Naive thymus-derived CD4-positive, alpha-beta T cell (primary cell): ENCODE measurements around the gene TCHH. TPM values are rescaled to one million over a fixed set of nuclear protein-coding genes. Genes with fewer than 3 reads are reported as not detected.
A peak's percentile ranks its signal among the peaks of the same experiment; 100 is the strongest.

ENCODE experiments used
- ATAC-seq: fragments of 150-1000 bp; cut with Tn5 transposase; 2 replicates; pipeline ENCODE4 v1.10.0; 2021; ENCODE audit warnings: mild to moderate bottlenecking, moderate library complexity
- CTCF ChIA-PET: fragments of 350-600 bp; sonication (Branson Sonifier 250); formaldehyde crosslinking; loops from one replicate; lab custom pipeline; 2021; ENCODE audit warnings: antibody characterized with exemption; lab: Charles Lee
- POLR2A ChIA-PET: fragments of 350-600 bp; sonication (Branson Sonifier 250); formaldehyde crosslinking; loops from one replicate; lab custom pipeline; 2021; ENCODE audit warnings: antibody characterized with exemption, inconsistent platforms; lab: Charles Lee
- DNase-seq, 9 donors: peaks; one replicate each; pipeline versions ENCODE4 v3.0.0 to v3.0.0-alpha.2; 2020 to 2022; ENCODE audit warnings: mixed read lengths in 1 of 9
- H3K27ac ChIP-seq: one replicate; pipeline ENCODE4 v1.7.0; 2013; ENCODE audit warnings: mild to moderate bottlenecking, low read depth, low read length, moderate library complexity
- H3K27me3 ChIP-seq, 2 donors: one replicate each; pipeline ENCODE4 v1.7.0; 2013; ENCODE audit warnings: low read length in 2 of 2, mild to moderate bottlenecking in 2 of 2, moderate library complexity in 2 of 2; ENCODE audit not compliant: control insufficient read depth in 2 of 2, insufficient read depth in 2 of 2
- H3K36me3 ChIP-seq, 3 experiments: 1 replicate in 2 of 3; 2 replicates in 1 of 3; pipeline ENCODE4 v1.7.0; 2013; ENCODE audit warnings: low read length in 3 of 3, mild to moderate bottlenecking in 3 of 3, moderate library complexity in 1 of 3; ENCODE audit not compliant: insufficient read depth in 3 of 3, control insufficient read depth in 2 of 3
- H3K4me1 ChIP-seq, 2 donors: one replicate each; pipeline ENCODE4 v1.7.0; 2013; ENCODE audit warnings: low read length in 2 of 2, mild to moderate bottlenecking in 2 of 2, moderate library complexity in 1 of 2; ENCODE audit not compliant: control insufficient read depth in 2 of 2, insufficient read depth in 2 of 2
- H3K4me3 ChIP-seq: 2 replicates; pipeline ENCODE4 v1.7.0; 2013; ENCODE audit warnings: mild to moderate bottlenecking, low read length
- H3K9me3 ChIP-seq, 3 experiments: 1 replicate in 2 of 3; 2 replicates in 1 of 3; pipeline ENCODE4 v1.7.0; 2013; ENCODE audit warnings: low read length in 3 of 3; ENCODE audit not compliant: control insufficient read depth in 2 of 3
- H3K27ac Mint-ChIP-seq, 9 donors: one replicate each; pipeline ENCODE4 v1.8.0; 2020 to 2022; ENCODE audit warnings: mixed read lengths in 9 of 9, mild to moderate bottlenecking in 8 of 9, moderate library complexity in 5 of 9, inconsistent platforms in 2 of 9
- H3K27me3 Mint-ChIP-seq, 5 donors: one replicate each; pipeline ENCODE4 v1.8.0; 2021 to 2022; ENCODE audit warnings: mixed read lengths in 5 of 5, mild to moderate bottlenecking in 1 of 5
- H3K36me3 Mint-ChIP-seq, 5 donors: one replicate each; pipeline ENCODE4 v1.8.0; 2020 to 2022; ENCODE audit warnings: mixed read lengths in 5 of 5, mild to moderate bottlenecking in 3 of 5, inconsistent platforms in 1 of 5
- H3K4me1 Mint-ChIP-seq, 7 donors: one replicate each; pipeline ENCODE4 v1.8.0; 2020 to 2022; ENCODE audit warnings: mixed read lengths in 7 of 7, mild to moderate bottlenecking in 3 of 7, inconsistent platforms in 1 of 7
- H3K4me3 Mint-ChIP-seq, 10 donors: one replicate each; pipeline ENCODE4 v1.8.0; 2020 to 2022; ENCODE audit warnings: mild to moderate bottlenecking in 10 of 10, mixed read lengths in 10 of 10, moderate library complexity in 6 of 10, inconsistent platforms in 2 of 10
- H3K9me3 Mint-ChIP-seq, 11 donors: one replicate each; pipeline ENCODE4 v1.8.0; 2020 to 2022; ENCODE audit warnings: mixed read lengths in 11 of 11, mild to moderate bottlenecking in 4 of 11, inconsistent platforms in 1 of 11, moderate library complexity in 1 of 11
- intact Hi-C, 2 donors: fragments of 100-400 bp; cut with micrococcal nuclease; formaldehyde crosslinking; loops; one replicate each; pipeline ENCODE4 v1.15.1; 2023
- polyA plus RNA-seq, 2 donors: library from polyadenylated mRNA; unstranded; fragments of 300-500 nt; fragmentation: Illumina TruSeq; gene quantifications; one replicate each; pipeline ENCODE4 v1.2.3, GENCODE V29; 2021
- total RNA-seq, 6 experiments: library from RNA in 5 of 6; stranded (reverse) in 5 of 6; gene quantifications; 1 replicate in 5 of 6; 2 replicates in 1 of 6; pipeline ENCODE4 v1.2.3 and lab custom pipeline; 2021 to 2026

Gene TCHH
- total and polyA plus RNA-seq, 7 experiments from 2014 or later = 0.02 TPM; not detected in 6

DNA sequence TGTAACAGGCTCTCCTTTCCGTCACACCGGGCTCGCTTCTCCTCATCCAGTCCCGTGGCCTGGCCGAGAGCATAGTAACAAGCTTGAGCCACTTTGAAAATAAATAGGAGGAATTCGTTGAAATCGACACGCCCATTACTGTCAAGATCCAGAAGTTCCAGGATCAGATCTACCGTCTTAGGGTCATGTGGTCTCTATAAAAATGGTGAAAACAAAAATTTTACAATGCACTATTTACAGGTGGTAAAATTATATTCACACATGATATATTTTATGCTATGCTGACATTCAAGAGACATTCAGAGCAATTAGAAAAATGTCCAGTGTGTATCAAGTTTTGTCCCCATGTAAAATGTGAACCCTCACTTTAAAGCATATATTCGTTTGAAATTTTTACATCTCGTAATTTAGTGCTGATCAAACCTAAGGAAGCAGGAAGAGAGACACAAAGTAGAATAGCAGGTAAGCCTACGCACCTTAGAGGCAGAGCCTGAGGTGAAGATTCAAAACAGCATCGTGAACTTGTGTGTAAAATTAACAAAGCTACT lies 2.3 kb downstream of the TCHH start:
- Mint-ChIP-seq H3K4me3 (no peak overlapping the region), H3K27ac (no peak overlapping the region), H3K9me3 (peaks cover 0 to 5% (median 0%) of the 10 kb centered on the region in 11 donors), H3K36me3 (peaks cover 0 to 8% (median 0%) of the 10 kb centered on the region in 5 donors), H3K4me1 (peaks cover 0 to 5% (median 0%) of the 10 kb centered on the region in 7 donors), H3K27me3 (peaks cover 15 to 38% (median 19%) of the 10 kb centered on the region in 5 donors)
- POLR2A ChIA-PET = no interaction called here
- Histone ChIP-seq H3K4me3 (peak overlapping the region; percentile 37), H3K27ac (no peak overlapping the region), H3K27me3 (peaks cover 4 to 47% of the 10 kb centered on the region in 2 donors), H3K9me3 (no peaks in the 10 kb centered on the region), H3K36me3 (no peaks in the 10 kb centered on the region), H3K4me1 (peaks cover 23 to 27% of the 10 kb centered on the region in 2 donors)
- no peak for ATAC-seq
- CTCF ChIA-PET = interaction anchor here (0.7 kb wide), 1 partner anchor 76 kb away, joined by 3 read pairs; no protein-coding TSS in a partner anchor
- intact Hi-C loops = loop anchor here in 1 of 2 donors (5.0 kb wide), 1 partner anchor 66 kb away; no protein-coding TSS in a partner anchor
- no peak for DNase-seq

DNA sequence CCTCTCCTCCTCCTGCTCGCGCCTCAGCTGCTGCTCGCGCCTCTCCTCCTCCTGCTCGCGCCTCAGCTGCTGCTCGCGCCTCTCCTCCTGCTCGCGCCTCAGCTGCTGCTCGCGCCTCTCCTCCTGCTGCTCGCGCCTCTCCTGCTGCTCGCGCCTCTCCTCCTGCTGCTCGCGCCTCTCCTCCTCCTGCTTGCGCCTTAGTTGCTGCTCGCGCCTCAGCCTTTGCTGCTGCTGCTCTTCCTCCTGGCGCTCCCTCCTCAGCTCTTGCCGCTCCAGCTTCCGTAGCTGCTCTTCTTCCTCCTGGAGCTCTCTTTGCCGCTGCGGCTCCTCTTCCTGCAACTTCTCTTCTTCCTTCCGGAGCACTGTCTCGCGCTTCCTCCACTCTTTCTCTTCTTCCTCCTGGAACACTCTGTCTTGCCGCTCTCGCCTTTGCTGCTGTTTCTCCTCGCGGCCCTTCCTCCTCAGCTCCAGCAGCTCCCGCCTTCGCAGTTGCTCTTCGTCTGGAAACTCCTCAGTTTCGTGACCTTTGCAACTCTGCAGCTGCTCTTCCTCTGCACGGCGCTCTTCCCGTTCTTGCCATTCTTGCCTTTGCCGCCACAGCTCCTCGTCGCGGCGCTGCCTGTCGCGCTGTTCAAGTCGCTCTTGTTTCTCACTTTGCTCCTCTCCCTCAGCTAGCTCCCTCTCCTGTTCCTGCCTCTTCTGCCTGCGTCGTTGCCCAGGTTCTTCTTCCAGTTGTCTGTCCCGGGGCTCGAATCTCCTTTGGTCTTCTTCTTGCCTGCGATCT lies 3.0 kb downstream of the TCHH start:
- no peak for ATAC-seq
- no peaks in the 10 kb centered on the region for H3K36me3 ChIP-seq
- Mint-ChIP-seq H3K36me3 (peaks cover 0 to 13% (median 0%) of the 10 kb centered on the region in 5 donors), H3K9me3 (peaks cover 0 to 8% (median 0%) of the 10 kb centered on the region in 11 donors), H3K4me3 (no peak overlapping the region), H3K27me3 (peaks cover 12 to 36% (median 16%) of the 10 kb centered on the region in 5 donors), H3K4me1 (peaks cover 0 to 11% (median 0%) of the 10 kb centered on the region in 7 donors), H3K27ac (no peak overlapping the region)
- H3K27me3 ChIP-seq = peaks cover 4 to 52% of the 10 kb centered on the region in 2 donors
- intact Hi-C loops = loop anchor here in 1 of 2 donors (5.0 kb wide), 1 partner anchor 65 kb away; no protein-coding TSS in a partner anchor
- peak overlapping the region; percentile 37 for H3K4me3 ChIP-seq
- peak in 1 of 9 donors; percentile 25 for DNase-seq
- CTCF ChIA-PET = interaction anchor here (0.5 to 0.7 kb wide), 3 partner anchors 77 to 322 kb away, joined by 3 to 10 read pairs (median 3); partner anchors contain the start of gene TDRKH
- peaks cover 23 to 28% of the 10 kb centered on the region in 2 donors for H3K4me1 ChIP-seq
- H3K9me3 ChIP-seq = no peaks in the 10 kb centered on the region
- POLR2A ChIA-PET = interaction anchor here (0.7 kb wide), 2 partner anchors 44 to 331 kb away, joined by 3 to 4 read pairs; no protein-coding TSS in a partner anchor
- no peak overlapping the region for H3K27ac ChIP-seq

DNA sequence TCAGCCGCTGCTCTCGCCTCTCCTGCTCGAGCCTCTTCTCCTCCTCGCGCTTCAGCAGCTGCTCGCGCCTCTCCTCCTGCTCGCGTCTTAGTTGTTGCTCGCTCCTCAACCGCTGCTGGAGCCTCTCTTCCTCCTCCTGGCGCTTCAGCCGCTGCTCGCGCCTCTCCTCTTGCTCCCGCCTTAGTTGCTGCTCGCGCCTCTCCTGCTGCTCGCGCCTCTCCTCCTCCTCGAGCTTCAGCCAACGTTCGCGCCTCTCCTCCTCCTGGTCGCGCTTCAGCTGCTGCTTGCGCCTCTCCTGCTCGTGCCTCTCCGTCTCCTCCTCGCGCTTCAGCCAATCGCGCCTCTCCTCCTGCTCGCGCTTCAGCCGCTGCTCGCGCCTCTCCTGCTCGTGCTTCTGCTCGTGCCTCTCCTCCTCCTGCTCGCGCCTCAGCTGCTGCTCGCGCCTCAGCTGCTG lies 3.7 kb downstream of the TCHH start:
- Histone ChIP-seq H3K27ac (no peak overlapping the region), H3K27me3 (peaks cover 4 to 55% of the 10 kb centered on the region in 2 donors), H3K4me1 (peaks cover 23 to 28% of the 10 kb centered on the region in 2 donors), H3K4me3 (peak overlapping the region; percentile 63), H3K9me3 (no peaks in the 10 kb centered on the region), H3K36me3 (no peaks in the 10 kb centered on the region)
- Mint-ChIP-seq H3K27me3 (peaks cover 5 to 28% (median 9%) of the 10 kb centered on the region in 5 donors), H3K4me1 (peaks cover 0 to 12% (median 0%) of the 10 kb centered on the region in 7 donors), H3K9me3 (peaks cover 0 to 8% (median 0%) of the 10 kb centered on the region in 11 donors), H3K4me3 (no peak overlapping the region), H3K27ac (no peak overlapping the region), H3K36me3 (peaks cover 0 to 13% (median 0%) of the 10 kb centered on the region in 5 donors)
- intact Hi-C loops = loop anchor here in 1 of 2 donors (2.0 to 5.0 kb wide), 2 partner anchors 64 to 75 kb away; no protein-coding TSS in a partner anchor
- peak; percentile 8 for ATAC-seq
- ChIA-PET POLR2A (interaction anchor here (0.7 kb wide), 2 partner anchors 44 to 332 kb away, joined by 3 to 4 read pairs; no protein-coding TSS in a partner anchor), CTCF (interaction anchor here (0.5 to 0.7 kb wide), 2 partner anchors 259 to 321 kb away, joined by 3 to 10 read pairs; partner anchors contain the start of gene TDRKH)
- peak in 1 of 9 donors; percentile 40 for DNase-seq

DNA sequence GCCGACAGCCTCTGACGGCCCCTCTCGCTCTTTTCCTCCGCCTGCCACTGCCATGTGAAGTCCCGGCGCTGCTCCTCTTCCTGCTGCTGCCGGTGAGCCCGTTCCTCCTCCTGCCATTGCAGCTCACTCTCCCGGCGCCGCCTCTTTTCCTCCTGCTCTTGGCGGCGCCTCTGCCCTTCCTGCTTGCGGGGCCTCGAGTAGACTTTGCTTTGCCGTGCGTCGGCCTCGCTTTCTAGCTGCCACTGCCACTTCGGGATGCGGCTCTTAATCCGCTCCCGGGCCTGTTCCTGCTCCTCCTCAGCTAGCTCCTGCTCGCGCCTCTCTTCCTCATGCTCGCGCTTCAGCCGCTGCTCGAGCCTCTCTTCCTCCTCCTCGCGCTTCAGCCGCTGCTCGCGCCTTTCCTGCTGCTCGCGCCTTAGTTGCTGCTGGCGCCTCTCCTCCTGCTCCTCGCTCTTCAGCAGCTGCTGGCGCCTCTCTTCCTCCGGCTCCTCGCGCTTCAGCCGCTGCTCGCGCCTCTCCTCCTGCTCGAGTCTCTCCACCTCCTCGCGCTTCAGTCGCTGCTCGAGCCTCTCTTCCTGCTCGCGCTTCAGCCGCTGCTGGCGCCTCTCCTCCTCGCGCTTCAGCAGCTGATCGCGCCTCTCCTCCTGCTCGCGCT lies 4.3 kb downstream of the TCHH start:
- ChIA-PET CTCF (interaction anchor here (0.9 kb wide), 1 partner anchor 76 kb away, joined by 3 read pairs; no protein-coding TSS in a partner anchor), POLR2A (no interaction called here)
- H3K27me3 Mint-ChIP-seq = peaks cover 3 to 28% (median 5%) of the 10 kb centered on the region in 5 donors
- peak in 3 of 9 donors; percentile 10 to 42 (median 25) for DNase-seq
- H3K4me1 Mint-ChIP-seq = peaks cover 0 to 12% (median 0%) of the 10 kb centered on the region in 7 donors
- H3K36me3 Mint-ChIP-seq = peaks cover 0 to 10% (median 0%) of the 10 kb centered on the region in 5 donors
- Histone ChIP-seq H3K27ac (no peak overlapping the region), H3K9me3 (no peaks in the 10 kb centered on the region), H3K36me3 (no peaks in the 10 kb centered on the region), H3K27me3 (peaks cover 4 to 55% of the 10 kb centered on the region in 2 donors), H3K4me1 (peaks cover 23 to 28% of the 10 kb centered on the region in 2 donors), H3K4me3 (peak overlapping the region; percentile 63)
- peak; percentile 52 for ATAC-seq
- no peak overlapping the region for H3K27ac Mint-ChIP-seq
- H3K9me3 Mint-ChIP-seq = peaks cover 0 to 8% (median 0%) of the 10 kb centered on the region in 11 donors
- intact Hi-C loops = loop anchor here in 1 of 2 donors (2.0 to 5.0 kb wide), 2 partner anchors 64 to 76 kb away; no protein-coding TSS in a partner anchor
- H3K4me3 Mint-ChIP-seq = no peak overlapping the region

DNA sequence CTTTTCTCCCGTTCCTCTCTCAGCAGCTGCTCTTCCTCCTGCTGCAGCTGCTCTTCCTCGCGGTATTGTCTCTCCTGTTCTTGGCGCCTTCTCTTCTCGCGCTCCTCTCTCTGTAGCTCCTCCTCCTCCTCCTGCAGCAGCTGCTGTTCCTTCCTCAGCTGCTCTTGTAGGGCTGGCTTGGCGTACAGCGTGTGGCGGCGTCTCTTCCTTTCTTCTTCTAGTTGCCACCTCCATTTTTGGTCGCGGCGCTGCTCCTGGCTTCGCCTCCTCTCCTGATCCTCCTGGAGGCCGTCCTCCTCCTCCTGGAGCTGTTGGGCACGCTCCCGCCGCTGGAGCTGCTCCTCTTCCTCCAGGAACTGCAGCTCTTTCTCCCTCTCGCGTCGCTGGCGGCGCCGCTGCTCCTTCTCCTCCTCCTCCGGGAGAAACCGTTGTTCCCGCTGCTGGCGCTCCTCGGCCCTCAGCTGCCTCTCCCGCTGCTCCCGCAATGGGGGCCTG lies 4.8 kb downstream of the TCHH start:
- Histone ChIP-seq H3K4me1 (peaks cover 23 to 28% of the 10 kb centered on the region in 2 donors), H3K27me3 (peaks cover 4 to 55% of the 10 kb centered on the region in 2 donors), H3K4me3 (peak overlapping the region; percentile 63), H3K27ac (no peak overlapping the region), H3K36me3 (no peaks in the 10 kb centered on the region), H3K9me3 (no peaks in the 10 kb centered on the region)
- DNase-seq (peak in 2 of 9 donors; percentile 24 to 25), ATAC-seq (peak; percentile 62)
- peaks cover 0 to 10% (median 0%) of the 10 kb centered on the region in 5 donors for H3K36me3 Mint-ChIP-seq
- H3K4me3 Mint-ChIP-seq = no peak overlapping the region
- H3K27ac Mint-ChIP-seq = no peak overlapping the region
- POLR2A ChIA-PET = no interaction called here
- intact Hi-C loops = loop anchor here in 1 of 2 donors (2.0 to 5.0 kb wide), 2 partner anchors 63 to 76 kb away; no protein-coding TSS in a partner anchor
- H3K9me3 Mint-ChIP-seq = peaks cover 0 to 8% (median 0%) of the 10 kb centered on the region in 11 donors
- CTCF ChIA-PET = interaction anchor here (0.9 kb wide), 1 partner anchor 77 kb away, joined by 3 read pairs; no protein-coding TSS in a partner anchor
- H3K27me3 Mint-ChIP-seq = peaks cover under 1 to 28% (median 7%) of the 10 kb centered on the region in 5 donors
- H3K4me1 Mint-ChIP-seq = peaks cover 0 to 12% (median 0%) of the 10 kb centered on the region in 7 donors
